Esophagus mucosa (tissue), 1 donor: Measurements from ENCODE around the gene RPP38. TPM values are rescaled to one million over a fixed set of nuclear protein-coding genes. Genes with fewer than 3 reads are reported as not detected.

Source experiments
- ATAC-seq: fragments of 200-7000 bp; cut with Tn5 transposase; one replicate; pipeline ENCODE4 v1.9.1; 2020
- total RNA-seq: library from RNA; stranded (reverse); gene quantifications from one replicate; pipeline ENCODE4 v1.2.4, GENCODE V29; 2023
- donor health status: DM: yes; HTN: yes; CAD: no.

Gene RPP38
- total RNA-seq, 1 donor from 2014 or later, result 14.8 TPM

GRCh38 chr10:15113766-15114165, 16.6 kb downstream of the RPP38 start:
- ATAC-seq, result no peak

- ATAC-seq, result no peak
Observed at GRCh38 chr10:15116225-15116624, 19.1 kb downstream of the RPP38 start.

- no peak for ATAC-seq
Observed at GRCh38 chr10:15118615-15119014, 21.5 kb downstream of the RPP38 start.

GRCh38 chr10:15120523-15120922, 23.4 kb downstream of the RPP38 start:
- ATAC-seq, result no peak

- ATAC-seq, result no peak
Observed at GRCh38 chr10:15121707-15122106, 24.6 kb downstream of the RPP38 start.

GRCh38 chr10:15122477-15123030, 25.4 kb downstream of the RPP38 start:
- ATAC-seq, result no peak

- no peak for ATAC-seq
Observed at GRCh38 chr10:15123749-15124184, 26.6 kb downstream of the RPP38 start.

- ATAC-seq, result no peak
Observed at GRCh38 chr10:15124190-15124589, 27.0 kb downstream of the RPP38 start.

GRCh38 chr10:15124908-15125307, 27.8 kb downstream of the RPP38 start:
- ATAC-seq, result no peak

- no peak for ATAC-seq
Observed at GRCh38 chr10:15131330-15131729, 34.2 kb downstream of the RPP38 start.

GRCh38 chr10:15136129-15137035, 39.2 kb downstream of the RPP38 start:
- ATAC-seq, result no peak

GRCh38 chr10:15137036-15137359, 39.8 kb downstream of the RPP38 start:
- no peak for ATAC-seq

- ATAC-seq, result no peak
Observed at GRCh38 chr10:15137636-15138035, 40.5 kb downstream of the RPP38 start.

- ATAC-seq, result no peak
Observed at GRCh38 chr10:15140698-15141097, 43.5 kb downstream of the RPP38 start.

GRCh38 chr10:15141136-15142054, 44.2 kb downstream of the RPP38 start:
- no peak for ATAC-seq

GRCh38 chr10:15144788-15145187, 47.6 kb downstream of the RPP38 start:
- no peak for ATAC-seq

GRCh38 chr10:15146366-15146765, 49.2 kb downstream of the RPP38 start:
- ATAC-seq, result no peak

- ATAC-seq, result no peak
Observed at GRCh38 chr10:15147594-15148392, 50.6 kb downstream of the RPP38 start.

GRCh38 chr10:15149042-15149771, 52.1 kb downstream of the RPP38 start:
- ATAC-seq, result no peak

GRCh38 chr10:15150563-15150962, 53.4 kb downstream of the RPP38 start:
- no peak for ATAC-seq

GRCh38 chr10:15152556-15152955, 55.4 kb downstream of the RPP38 start:
- ATAC-seq, result no peak
